Vagina (tissue), 2 donors: Measurements from ENCODE around the gene ZNF74.
"Not testable (repeated sequence)": the region's sequence is repeated elsewhere in the genome, so short reads cannot be mapped to it uniquely, and the experiment has no call there.

Source experiments
- POLR2A ChIP-seq, 2 donors: fragments of 450-650 bp; IDR thresholded peaks; one replicate each; pipeline ENCODE4 v1.6.1; 2017; ENCODE audit warnings: antibody characterized with exemption in 2 of 2, mild to moderate bottlenecking in 2 of 2, moderate library complexity in 2 of 2
- POLR2AphosphoS5 ChIP-seq, 2 donors: sonication (generic); formaldehyde crosslinking; IDR thresholded peaks; one replicate each; pipeline ENCODE4 v1.9.0; 2017; ENCODE audit warnings: antibody characterized with exemption in 2 of 2, mild to moderate bottlenecking in 2 of 2, low read depth in 1 of 2; ENCODE audit not compliant: insufficient read depth in 1 of 2
- TF ChIP-seq, protein P1 (sequence below), 3 experiments: fragments of 450-650 bp in 2 of 3; fragments of 200-600 bp in 1 of 3; sonication (generic) in 1 of 3; IDR thresholded peaks; one replicate each; pipeline ENCODE4 v1.5.1; 2017 to 2019; ENCODE audit warnings: antibody characterized with exemption in 3 of 3, mild to moderate bottlenecking in 2 of 3, moderate library complexity in 2 of 3

- not testable (repeated sequence) for TF ChIP-seq POLR2AphosphoS5 (IDR thresholded peaks at IDR 0.05; ENCODE audit: insufficient read depth in 1 of 2, low read depth in 1 of 2); POLR2A (IDR thresholded peaks at IDR 0.05)
- TF ChIP-seq, protein P1, sequence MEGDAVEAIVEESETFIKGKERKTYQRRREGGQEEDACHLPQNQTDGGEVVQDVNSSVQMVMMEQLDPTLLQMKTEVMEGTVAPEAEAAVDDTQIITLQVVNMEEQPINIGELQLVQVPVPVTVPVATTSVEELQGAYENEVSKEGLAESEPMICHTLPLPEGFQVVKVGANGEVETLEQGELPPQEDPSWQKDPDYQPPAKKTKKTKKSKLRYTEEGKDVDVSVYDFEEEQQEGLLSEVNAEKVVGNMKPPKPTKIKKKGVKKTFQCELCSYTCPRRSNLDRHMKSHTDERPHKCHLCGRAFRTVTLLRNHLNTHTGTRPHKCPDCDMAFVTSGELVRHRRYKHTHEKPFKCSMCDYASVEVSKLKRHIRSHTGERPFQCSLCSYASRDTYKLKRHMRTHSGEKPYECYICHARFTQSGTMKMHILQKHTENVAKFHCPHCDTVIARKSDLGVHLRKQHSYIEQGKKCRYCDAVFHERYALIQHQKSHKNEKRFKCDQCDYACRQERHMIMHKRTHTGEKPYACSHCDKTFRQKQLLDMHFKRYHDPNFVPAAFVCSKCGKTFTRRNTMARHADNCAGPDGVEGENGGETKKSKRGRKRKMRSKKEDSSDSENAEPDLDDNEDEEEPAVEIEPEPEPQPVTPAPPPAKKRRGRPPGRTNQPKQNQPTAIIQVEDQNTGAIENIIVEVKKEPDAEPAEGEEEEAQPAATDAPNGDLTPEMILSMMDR (IDR thresholded peaks at IDR 0.05) = not testable (repeated sequence)
These were observed 41.4 kb upstream of the ZNF74 start for GRCh38 chr22:20352536-20352935.
